NCI-H187 (cell line): ENCODE data around the gene NELFB.
A peak's percentile ranks its signal among the peaks of the same experiment; 100 is the strongest.

Experiments used
- DNase-seq, 2 experiments: peaks; one replicate each; lab custom pipeline; 2025; lab: John Stamatoyannopoulos, UW

Gene NELFB

GRCh38 chr9:137303151-137303892, 48.2 kb downstream of the NELFB start:
- no peak for DNase-seq

DNA sequence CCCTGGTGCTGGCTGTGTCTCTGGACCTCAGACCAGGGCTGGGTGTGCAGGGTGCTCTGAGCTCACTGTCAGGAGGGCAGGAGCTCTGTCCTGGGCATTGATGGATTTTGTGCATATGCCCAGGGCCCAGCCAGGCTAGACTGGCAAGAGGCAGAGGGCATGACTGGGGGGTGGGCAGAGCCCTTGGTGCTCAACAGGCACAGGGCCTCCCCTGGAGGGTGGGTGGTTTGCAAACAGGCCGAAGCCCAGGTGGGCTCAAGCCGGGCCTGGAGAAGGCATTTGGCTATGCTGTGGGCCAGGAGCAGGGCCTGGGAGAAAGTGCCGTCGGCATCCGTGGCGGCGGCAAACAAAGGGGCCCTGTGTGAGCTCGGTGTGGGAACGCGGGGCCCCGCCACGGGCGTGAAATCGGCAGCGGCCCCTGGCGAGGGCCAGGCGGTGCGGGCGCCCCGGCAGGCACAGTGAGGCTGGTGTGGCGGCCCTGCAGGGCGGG, 48.8 kb downstream of the NELFB start:
- no peak for DNase-seq

- no peak for DNase-seq
Measured at GRCh38 chr9:137304383-137305059, 49.4 kb downstream of the NELFB start.

- peak; percentile 29 to 59 for DNase-seq
Measured at GRCh38 chr9:137305060-137305797, 50.1 kb downstream of the NELFB start.

GRCh38 chr9:137305798-137306065, 50.6 kb downstream of the NELFB start:
- no peak for DNase-seq

- DNase-seq, result no peak
Measured at GRCh38 chr9:137306066-137306849, 51.1 kb downstream of the NELFB start.

GRCh38 chr9:137306850-137307254, 51.7 kb downstream of the NELFB start:
- DNase-seq, result no peak

GRCh38 chr9:137307255-137308056, 52.3 kb downstream of the NELFB start:
- no peak for DNase-seq

DNA sequence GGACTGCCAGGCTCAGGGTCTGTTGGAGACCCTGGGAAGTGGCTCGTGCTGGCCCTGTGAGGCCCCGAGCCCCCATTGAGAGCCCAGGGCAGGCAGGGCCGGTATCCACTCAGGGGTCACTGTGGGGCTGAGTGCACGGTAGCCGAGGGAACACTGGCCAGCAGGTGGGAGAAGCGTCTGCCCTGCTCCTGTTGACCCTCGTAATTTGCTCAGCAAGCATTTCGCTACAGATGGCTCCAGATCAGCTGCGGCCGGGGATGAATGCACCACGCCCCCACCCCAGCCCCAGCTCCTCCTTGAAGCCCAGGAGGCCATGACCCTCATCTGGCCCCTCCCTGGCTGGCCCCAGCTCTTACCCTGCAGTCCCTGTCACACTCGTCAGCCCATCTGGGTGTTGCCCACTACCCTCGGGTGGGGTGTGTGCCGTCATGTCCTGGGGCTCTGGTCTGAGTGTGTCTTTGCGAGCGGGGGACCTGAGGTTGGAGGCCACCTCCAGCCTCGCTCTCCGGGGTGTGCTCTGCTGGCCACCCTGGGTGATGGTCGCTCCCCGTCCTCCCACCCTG, 53.0 kb downstream of the NELFB start:
- DNase-seq, result no peak

- DNase-seq, result no peak
Measured at GRCh38 chr9:137309368-137310188, 54.5 kb downstream of the NELFB start.

- no peak for DNase-seq
Measured at GRCh38 chr9:137310189-137311052, 55.3 kb downstream of the NELFB start.

- no peak for DNase-seq
Measured at GRCh38 chr9:137311171-137311985, 56.3 kb downstream of the NELFB start.

GRCh38 chr9:137311986-137312851, 57.1 kb downstream of the NELFB start:
- no peak for DNase-seq

DNA sequence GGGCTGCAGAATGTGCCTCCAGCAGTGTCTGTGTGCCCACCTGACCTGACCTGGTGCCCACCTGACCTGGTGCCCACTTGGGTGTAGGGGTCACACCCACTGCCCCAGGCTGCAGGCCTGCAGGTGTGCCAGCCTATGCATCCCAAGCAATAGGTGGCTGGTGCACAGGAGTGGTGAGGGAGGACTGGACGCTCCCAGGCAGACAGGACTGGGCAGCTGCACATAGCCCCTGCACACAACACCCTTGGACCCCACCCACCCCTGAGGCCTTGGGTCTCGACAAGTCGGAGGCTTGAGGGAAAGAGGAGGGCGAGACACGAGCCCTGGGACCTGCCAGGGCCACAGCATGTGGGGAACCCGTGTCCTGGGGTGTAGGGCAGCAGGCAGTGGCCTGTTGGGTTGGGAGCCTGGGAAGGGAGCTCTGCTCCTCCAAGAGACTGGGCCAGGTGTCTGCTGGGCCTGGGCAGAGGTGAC, 57.8 kb downstream of the NELFB start:
- no peak for DNase-seq

GRCh38 chr9:137313326-137313936, 58.3 kb downstream of the NELFB start:
- DNase-seq, result no peak

DNA sequence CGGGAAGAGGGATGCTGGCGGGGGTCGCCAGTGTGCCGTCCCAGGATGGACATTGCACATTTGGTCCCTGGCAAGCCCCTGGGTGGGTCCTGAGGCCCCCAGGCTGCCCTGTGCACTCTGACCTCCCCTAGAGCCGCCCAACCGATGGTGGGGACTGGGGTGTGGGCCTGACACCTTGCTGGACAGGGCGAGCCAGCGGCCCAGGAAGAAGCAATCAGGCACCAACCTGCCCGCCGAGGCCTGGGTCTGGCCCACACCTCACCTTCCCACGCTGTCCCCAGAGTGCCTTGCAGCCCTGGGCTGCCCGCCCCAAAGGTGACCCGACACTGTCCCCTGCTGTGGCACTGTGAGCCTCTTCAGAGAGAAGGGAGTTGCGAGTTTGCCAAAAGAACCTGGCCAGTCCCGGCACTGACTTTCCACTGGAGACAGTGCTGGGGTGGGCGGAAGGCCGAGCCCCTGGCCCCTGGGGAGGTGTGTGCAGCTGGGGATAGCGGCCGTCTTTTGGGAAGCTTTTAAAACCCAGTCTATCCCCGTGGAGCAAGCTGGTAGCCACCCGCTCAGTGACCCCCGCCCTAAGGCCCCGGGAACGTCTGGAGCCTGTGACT, 58.9 kb downstream of the NELFB start:
- no peak for DNase-seq
